ENCODE data around the gene FBXL17. TPM values are rescaled to one million over a fixed set of nuclear protein-coding genes. Genes with fewer than 3 reads are reported as not detected.
"Not testable (repeated sequence)": the region's sequence is repeated elsewhere in the genome, so short reads cannot be mapped to it uniquely, and the experiment has no call there.

Gene FBXL17
- total RNA-seq, 1 donor from 2014 or later = 26.9 TPM

- Mint-ChIP-seq H3K4me1 (no peaks in the 10 kb centered on the region), H3K9me3 (no peaks in the 10 kb centered on the region), H3K36me3 (ENCODE audit: low read depth) (peaks cover 15% of the 10 kb centered on the region), H3K4me3 (no peak overlapping the region), H3K27me3 (no peaks in the 10 kb centered on the region), H3K27ac (no peak overlapping the region)
- ChIA-PET CTCF (no interaction called here), POLR2A (no interaction called here)
- no peak for TF ChIP-seq CTCF (IDR thresholded peaks at IDR 0.05)
- DNase-seq (no peak), ATAC-seq (ENCODE audit: low read depth) (no peak)
- intact Hi-C loops (cut with micrococcal nuclease) = no loop called here
Measured at GRCh38 chr5:108174286-108174685, 207.6 kb downstream of the FBXL17 start.

GRCh38 chr5:108171759-108172158 is 210.1 kb downstream of the FBXL17 start:
- Mint-ChIP-seq H3K27me3 (no peaks in the 10 kb centered on the region), H3K4me1 (no peaks in the 10 kb centered on the region), H3K27ac (no peak overlapping the region), H3K4me3 (no peak overlapping the region), H3K9me3 (no peaks in the 10 kb centered on the region), H3K36me3 (ENCODE audit: low read depth) (peaks cover 13% of the 10 kb centered on the region)
- ChIA-PET CTCF (no interaction called here), POLR2A (no interaction called here)
- TF ChIP-seq CTCF (IDR thresholded peaks at IDR 0.05) = no peak
- DNase-seq (no peak), ATAC-seq (ENCODE audit: low read depth) (no peak)
- intact Hi-C loops (cut with micrococcal nuclease) = no loop called here

GRCh38 chr5:108168915-108169314 is 213.0 kb downstream of the FBXL17 start:
- ChIA-PET CTCF (no interaction called here), POLR2A (no interaction called here)
- H3K9me3 Mint-ChIP-seq = no peaks in the 10 kb centered on the region
- no peaks in the 10 kb centered on the region for H3K27me3 Mint-ChIP-seq
- H3K27ac Mint-ChIP-seq = no peak overlapping the region
- H3K4me3 Mint-ChIP-seq = no peak overlapping the region
- DNase-seq = no peak
- H3K36me3 Mint-ChIP-seq (ENCODE audit: low read depth) = peaks cover 9% of the 10 kb centered on the region
- H3K4me1 Mint-ChIP-seq = no peaks in the 10 kb centered on the region
- no peak for TF ChIP-seq CTCF (IDR thresholded peaks at IDR 0.05)
- intact Hi-C loops (cut with micrococcal nuclease) = no loop called here
- ATAC-seq (ENCODE audit: low read depth) = no peak

GRCh38 chr5:108167174-108167573 is 214.7 kb downstream of the FBXL17 start:
- H3K9me3 Mint-ChIP-seq = no peaks in the 10 kb centered on the region
- ChIA-PET CTCF (interaction anchor here (1.0 kb wide), 1 partner anchor 48 kb away, joined by 3 read pairs; no protein-coding TSS in a partner anchor), POLR2A (no interaction called here)
- H3K27me3 Mint-ChIP-seq = no peaks in the 10 kb centered on the region
- no peaks in the 10 kb centered on the region for H3K4me1 Mint-ChIP-seq
- no peak overlapping the region for H3K4me3 Mint-ChIP-seq
- H3K27ac Mint-ChIP-seq = no peak overlapping the region
- no peak for TF ChIP-seq CTCF (IDR thresholded peaks at IDR 0.05)
- ATAC-seq (ENCODE audit: low read depth) = no peak
- H3K36me3 Mint-ChIP-seq (ENCODE audit: low read depth) = peaks cover 10% of the 10 kb centered on the region
- intact Hi-C loops (cut with micrococcal nuclease) = no loop called here
- no peak for DNase-seq

- Mint-ChIP-seq H3K27me3 (no peaks in the 10 kb centered on the region), H3K4me3 (no peak overlapping the region), H3K36me3 (ENCODE audit: low read depth) (peaks cover 12% of the 10 kb centered on the region), H3K9me3 (no peaks in the 10 kb centered on the region), H3K27ac (no peak overlapping the region), H3K4me1 (no peaks in the 10 kb centered on the region)
- intact Hi-C loops (cut with micrococcal nuclease) = no loop called here
- ATAC-seq (ENCODE audit: low read depth) (no peak), DNase-seq (no peak)
- TF ChIP-seq CTCF (IDR thresholded peaks at IDR 0.05) = no peak
- ChIA-PET POLR2A (no interaction called here), CTCF (no interaction called here)
Measured at GRCh38 chr5:108164574-108164973, 217.3 kb downstream of the FBXL17 start.

GRCh38 chr5:108152854-108153253 is 229.0 kb downstream of the FBXL17 start:
- intact Hi-C loops (cut with micrococcal nuclease); H3K4me1 Mint-ChIP-seq; CTCF ChIA-PET; ATAC-seq (ENCODE audit: low read depth); POLR2A ChIA-PET; DNase-seq; H3K27ac Mint-ChIP-seq; H3K9me3 Mint-ChIP-seq; H3K27me3 Mint-ChIP-seq; H3K4me3 Mint-ChIP-seq; H3K36me3 Mint-ChIP-seq (ENCODE audit: low read depth): not testable (repeated sequence)

Measured in activated B cell treated with CpG ODN at 0.5 μM for 24 hours (primary cell).